Jurkat, Clone E6-1 (cell line): ENCODE measurements around the gene IQSEC3.

ENCODE experiments used
- DNase-seq: peaks from one replicate; pipeline ENCODE4 v3.0.0-alpha.2; 2011; ENCODE audit warnings: low read depth, low spot score
- H3K4me3 ChIP-seq: 2 replicates; pipeline ENCODE4 v1.5.1; 2011; ENCODE audit warnings: mild to moderate bottlenecking, low read length, control low read depth, moderate library complexity

IQSEC3 gene

DNA sequence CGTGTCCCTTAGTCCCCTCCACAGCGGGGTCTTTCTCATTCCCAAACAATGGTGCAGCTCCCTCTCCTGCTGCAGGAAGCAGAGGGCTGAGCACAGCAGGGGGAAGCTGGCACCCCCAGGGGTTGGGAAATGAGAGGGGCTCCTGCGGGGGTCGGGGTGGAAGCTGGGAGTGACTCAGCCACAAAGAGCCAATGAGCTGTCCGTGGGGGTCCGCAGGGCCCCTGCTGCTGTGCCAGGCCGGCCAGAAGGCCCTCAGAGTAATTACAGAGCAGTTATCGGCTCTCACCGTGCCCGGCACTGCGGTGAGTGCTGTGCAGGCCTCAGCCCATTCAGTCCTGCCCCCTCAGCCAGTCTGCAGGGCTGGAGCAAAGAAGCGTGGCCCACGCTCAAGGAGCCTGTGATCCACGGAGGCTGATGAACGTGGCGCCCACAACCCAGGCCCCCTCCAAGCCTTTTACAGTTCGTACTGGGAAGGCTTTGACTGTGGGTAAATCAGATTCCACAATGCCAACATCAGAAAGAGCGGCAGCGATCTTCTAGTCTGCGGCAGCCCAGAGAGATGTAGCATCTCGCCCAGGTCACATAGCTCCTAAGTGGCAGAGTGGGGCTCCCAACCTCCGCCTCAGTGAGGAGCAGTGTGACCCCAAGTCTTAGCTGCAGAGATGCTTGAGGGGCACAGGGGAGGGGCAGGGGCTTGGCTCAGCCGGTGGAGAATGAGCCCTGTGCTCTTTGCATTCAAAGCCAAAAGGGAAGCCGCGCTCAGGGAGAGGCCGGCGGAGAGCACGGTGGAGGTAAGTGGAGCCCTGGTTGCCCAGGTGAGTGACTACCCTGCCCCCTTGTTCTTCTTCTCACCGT is 104.0 kb downstream of the IQSEC3 start:
- no peak overlapping the region for H3K4me3 ChIP-seq
- DNase-seq: no peak

DNA sequence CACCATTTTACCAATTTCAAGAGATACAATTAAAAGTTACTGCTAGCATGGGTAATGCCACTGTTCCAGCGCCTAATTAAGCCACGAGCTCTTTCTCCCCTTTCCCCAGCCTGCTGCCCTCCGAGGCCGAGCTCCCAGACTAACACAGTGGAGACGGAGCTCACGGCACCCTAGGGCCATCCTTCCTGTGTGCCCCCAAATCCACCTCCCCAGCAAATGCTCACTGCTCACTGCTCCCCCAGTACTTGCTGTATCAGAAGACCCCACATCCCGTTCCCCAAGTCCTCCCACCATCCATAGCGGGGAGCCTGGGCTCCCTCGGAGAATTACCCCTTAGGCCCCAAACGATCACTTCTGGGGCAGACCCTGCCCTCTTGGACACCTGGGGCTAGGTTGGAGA is 104.7 kb downstream of the IQSEC3 start:
- H3K4me3 ChIP-seq: no peak overlapping the region
- DNase-seq: no peak

DNA sequence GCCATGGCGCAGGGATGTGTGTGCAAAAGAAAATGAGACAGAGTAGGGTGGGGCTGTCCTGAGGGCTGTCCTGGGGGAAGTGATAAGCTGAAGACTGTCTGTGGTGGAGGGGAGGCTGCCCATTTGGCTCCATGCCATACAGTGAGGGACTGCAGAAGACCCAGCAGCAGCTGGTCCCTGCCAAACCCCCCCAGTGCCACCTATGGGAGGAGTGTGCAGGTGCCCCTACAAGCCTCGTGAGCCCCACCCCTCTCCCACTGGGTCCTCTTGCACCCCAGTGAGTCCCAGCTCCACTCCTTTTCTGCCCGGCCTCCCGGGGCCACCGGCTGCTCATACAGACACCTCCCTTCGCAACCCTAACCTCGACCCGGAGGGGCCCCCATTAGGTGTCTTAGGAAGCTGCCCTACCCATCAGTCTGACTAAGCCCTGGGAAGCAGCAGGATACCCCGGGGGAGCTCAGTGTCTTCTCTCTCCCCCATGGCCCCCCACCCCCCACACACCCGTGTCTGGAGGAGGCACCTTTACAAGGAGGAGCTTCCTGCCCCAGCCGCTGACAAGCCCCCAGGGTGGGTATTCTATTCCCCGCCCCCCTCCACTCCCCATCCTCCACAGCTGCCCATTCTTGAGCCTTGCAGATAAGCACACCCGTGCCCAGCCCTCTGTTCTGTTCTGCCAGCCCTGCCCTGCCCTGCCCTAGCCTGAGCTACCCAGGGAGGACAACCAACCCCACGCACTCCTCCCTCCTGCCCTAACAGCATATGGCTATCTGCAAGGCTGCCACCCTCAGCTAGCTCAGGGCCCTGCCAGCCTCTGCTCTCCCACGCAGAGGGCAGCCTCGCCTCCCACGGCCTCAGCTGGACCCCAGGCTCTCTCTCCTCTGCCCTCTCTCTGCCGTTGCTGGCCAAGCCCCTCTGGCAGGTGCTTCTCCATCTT is 105.4 kb downstream of the IQSEC3 start:
- H3K4me3 ChIP-seq: no peak overlapping the region
- DNase-seq: no peak

DNA sequence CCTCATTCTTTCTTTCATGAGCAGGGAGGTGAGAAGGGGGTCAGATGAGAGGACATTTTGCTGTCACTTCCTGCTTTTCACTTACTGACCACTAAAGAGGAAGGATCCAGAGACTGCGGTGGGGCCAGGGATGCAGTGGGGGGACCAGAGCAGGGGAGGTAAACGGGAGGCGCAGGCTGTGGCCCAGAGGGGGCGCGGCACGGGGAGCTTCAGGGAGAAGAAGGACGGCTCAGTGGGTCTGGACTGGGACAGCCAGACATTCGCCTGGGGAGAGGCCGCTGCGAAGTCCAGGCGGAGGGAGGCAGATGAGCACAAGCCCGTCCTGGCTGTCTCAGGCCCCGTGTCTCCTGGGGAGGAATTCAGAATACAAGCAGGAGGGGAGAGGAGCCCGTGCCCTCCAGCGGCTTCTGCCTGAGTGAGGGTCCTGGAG is 106.2 kb downstream of the IQSEC3 start:
- DNase-seq: no peak
- no peak overlapping the region for H3K4me3 ChIP-seq

DNA sequence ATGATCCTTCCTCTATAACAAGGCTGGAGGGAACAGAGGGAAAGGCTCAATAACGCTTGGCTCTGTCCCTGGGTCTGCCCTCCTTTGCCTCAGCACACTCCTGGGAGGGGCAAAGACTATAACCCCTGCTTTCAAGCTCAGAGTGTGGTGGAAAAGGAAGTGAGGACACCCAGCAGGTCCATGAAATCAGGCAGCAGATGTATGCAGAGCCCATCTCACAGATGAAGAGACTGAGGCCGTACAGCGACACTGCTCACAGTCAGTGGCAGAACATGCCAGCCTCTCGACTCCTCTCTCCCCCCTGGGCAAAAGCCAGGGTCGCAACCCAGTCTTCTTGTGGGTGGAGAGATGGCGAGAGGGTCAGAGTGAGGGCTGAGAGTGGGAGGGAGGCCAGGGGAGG is 107.6 kb downstream of the IQSEC3 start:
- DNase-seq: no peak
- no peak overlapping the region for H3K4me3 ChIP-seq

DNA sequence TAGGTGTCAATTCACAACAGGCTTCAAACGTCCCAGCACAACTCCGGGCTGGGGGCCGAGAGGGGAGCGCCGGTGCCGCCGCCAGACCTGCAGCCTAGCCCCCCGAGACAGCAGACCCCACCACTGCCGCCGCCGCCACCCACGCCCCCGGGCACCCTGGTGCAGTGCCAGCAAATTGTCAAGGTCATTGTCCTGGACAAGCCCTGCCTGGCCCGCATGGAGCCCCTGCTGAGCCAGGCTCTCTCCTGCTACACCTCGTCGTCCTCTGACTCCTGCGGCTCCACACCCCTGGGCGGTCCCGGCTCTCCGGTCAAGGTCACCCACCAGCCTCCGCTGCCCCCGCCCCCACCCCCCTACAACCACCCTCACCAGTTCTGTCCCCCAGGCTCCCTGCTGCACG is 108.0 kb downstream of the IQSEC3 start:
- DNase-seq: no peak

DNA sequence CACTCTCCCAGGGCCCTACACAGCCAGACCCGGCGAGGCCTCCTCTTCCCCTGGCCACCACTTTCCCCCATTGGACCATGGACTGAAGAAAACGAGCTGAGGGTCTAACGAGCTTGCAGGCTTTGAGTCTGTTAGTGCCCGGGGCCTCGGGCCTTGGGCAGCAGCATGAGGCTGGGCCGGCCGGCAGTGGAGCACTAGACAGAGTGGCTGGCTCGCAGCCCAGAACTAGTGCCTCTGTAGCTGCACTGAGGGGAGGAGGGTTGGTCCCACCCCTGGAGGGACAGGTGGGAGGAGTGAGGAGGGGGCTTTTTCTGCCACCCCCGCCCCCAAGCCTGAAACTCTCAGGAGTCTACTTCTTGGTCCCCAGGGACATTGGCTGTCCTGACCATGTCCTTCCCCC is 108.7 kb downstream of the IQSEC3 start:
- no peak overlapping the region for H3K4me3 ChIP-seq

More for the DNA sequence above, 108.0 kb downstream of the IQSEC3 start:
- no peak overlapping the region for H3K4me3 ChIP-seq

DNA sequence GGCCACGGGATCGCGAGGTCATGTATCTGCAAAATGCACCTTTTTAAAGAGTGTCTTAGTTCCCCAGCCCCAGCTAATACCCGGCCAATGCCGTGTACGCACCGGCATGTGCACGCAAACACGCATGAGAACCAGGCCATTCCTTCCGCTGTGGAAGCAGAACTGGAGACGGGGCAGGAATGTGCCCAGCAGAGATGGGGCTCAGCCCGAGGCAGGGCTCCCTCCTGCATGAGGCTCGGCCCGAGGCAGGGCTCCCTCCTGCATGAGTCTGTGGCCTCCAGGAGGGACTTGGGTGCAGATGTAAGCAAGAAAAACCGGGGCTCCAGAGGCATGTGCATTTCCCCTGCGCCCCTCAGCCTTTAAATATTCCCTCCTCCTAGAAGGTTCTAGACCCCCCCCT is 109.2 kb downstream of the IQSEC3 start:
- no peak overlapping the region for H3K4me3 ChIP-seq
- no peak for DNase-seq

More for the DNA sequence above, 108.7 kb downstream of the IQSEC3 start:
- DNase-seq: no peak

DNA sequence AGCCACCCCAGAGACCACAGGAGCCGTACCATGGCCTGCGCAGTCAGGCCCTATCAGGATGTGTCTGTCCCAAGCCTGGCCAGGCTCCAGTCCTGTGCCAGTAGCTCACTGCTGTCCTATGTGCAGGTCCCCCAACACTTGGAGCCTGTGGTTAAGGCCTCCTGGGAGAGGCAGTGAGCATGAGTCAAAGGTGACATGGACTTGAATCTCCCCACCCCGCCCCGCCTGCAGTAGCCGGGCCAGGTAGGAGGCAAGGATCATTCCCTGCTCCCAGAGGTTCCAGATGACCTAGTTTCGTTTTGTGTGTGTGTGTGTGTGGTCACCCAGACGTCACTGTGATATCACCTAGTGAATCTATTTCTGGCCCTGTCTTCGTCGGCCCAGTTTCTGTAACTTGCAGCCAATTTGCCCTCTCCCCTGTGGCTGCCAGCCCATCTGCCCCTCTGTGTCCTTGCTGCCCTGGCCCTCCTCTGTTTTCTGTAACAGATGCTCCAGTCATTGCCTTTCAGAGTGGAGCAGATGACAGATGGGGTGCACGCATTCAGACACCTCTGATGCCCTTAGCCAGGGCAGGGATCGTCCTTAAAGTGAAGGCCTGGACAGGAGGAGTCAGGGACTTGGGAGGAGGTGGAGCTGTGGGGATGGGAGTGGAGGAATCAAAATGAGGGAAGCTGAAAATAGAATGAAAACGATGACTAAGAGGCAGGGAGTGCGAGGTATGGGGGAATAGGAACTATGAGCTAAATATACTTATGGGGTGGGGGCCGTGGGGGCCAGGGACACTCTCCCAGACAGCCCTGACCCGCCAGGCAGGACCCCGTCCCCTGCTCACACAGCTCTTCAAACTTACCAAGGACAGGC is 110.0 kb downstream of the IQSEC3 start:
- no peak overlapping the region for H3K4me3 ChIP-seq
- DNase-seq: no peak

DNA sequence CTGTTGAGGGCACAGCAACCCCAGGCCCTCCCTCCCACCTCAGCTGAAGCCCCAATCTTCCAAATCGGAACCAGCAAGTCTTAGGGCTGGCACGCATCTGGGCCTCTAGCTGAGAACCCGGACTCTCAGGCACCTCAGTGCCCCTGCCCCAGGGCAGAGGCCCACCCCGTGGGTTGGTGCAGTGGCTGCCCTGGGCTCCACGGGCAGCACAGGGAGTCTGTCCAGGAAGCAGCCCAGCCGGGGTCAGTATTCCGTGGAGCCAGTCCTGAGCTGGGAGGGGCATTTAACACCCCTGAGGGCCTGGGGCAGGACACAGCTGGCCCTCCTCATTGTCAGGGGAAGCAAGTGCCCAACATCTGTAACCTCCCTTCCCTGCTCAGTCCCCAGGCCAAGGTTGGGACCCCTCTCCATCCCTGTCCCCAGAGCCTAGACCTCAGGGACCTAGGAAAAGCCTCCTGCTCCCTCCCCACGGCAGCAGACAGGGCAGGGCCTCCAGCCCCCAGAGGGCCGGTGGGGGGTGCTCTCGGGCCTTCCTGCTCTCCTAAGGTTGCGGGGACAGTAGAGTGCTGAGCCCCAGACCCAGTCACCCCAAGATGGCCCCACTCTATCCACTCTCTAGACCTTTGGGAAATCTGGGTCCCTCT is 110.9 kb downstream of the IQSEC3 start:
- no peak for DNase-seq
- H3K4me3 ChIP-seq: no peak overlapping the region

DNA sequence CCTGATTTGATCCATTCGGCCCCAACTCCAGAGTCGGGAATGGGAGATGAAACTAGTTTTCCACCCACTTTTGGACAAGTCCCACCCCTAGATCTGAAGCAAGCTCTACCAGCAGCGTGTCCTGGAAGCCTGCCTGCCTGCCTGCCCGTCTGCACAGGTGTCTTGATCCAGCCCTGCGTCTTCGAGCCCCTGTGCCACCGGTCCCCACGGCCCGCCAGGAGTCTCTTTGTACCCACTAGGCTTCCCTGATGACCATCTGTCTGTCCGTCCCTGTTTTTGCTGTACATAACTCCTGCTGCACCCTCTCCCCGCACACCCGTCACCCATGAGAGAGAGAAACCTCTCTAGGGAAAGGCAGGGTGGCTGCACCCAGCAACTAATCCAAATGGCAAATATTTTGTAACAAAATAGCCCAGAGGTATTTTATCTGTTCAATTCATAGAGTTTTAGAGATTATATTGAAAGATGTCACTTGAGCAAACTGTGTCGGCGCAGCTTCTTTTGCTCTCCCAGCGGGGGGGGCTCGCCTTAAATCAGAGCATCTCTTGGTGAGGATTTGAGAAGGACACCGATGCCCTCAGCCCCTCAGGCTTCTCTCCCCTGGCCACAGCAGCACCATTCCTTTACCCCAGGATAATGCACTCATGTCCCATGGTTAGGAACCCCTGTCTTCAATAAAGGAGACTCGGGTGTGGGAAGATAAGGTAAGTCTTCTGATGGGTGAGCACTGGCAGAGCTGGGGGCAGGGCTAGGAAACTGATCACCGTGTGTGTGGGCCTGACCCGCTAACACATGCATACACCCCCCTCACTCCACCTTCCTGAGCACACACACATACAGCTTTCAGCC is 111.6 kb downstream of the IQSEC3 start:
- DNase-seq: no peak
- no peak overlapping the region for H3K4me3 ChIP-seq

DNA sequence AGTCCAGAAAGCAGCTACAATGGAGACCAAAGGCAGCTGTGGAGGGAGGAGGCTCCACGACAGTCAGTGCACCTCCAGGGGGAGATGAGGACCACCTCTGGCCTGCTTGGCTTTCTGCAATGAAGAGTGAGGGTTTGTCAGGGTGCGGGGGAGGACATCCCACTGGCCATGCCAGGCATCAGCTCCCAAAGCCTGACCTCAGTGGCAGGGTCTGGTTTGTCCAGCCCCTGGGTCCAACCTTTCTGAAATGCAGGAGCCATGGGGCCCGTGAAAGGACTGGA is 112.2 kb downstream of the IQSEC3 start:
- DNase-seq: no peak
- H3K4me3 ChIP-seq: no peak overlapping the region

DNA sequence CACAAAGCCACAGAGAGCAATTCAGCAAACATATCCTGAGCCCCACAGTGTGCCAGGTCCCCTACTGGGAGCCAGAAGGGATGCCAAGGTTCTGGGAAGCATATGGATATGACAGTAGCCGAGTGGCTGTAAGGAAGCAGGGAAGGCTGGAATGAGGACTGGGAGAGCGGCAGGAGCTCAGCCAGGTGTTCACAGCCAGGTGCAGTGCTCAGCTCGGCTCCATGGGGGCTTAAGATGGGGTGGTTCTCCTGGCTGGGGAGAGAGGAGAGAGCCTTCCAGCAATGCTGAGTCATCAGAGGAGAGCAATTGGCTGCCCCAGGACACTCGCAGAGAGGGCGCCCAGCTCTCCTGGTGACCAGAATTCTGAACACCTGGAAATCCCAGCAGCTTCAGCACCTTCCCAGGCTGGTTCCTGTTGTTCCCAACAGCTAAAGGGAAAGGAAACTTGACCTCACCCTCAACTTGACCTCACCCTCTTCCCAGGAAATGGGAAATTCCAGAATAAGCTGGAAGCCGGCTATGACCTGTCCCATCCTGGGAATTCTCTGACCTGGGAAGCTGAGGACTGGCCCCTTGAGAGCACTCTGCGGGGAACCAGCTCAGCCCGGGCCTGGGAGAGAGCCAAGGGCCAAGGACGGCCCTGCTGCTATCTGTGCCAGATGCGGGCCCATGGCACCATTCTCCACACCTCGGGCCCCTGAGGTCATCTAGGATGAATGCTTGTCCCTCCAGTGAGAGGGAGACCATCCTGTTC is 112.7 kb downstream of the IQSEC3 start:
- DNase-seq: no peak
- H3K4me3 ChIP-seq: no peak overlapping the region

DNA sequence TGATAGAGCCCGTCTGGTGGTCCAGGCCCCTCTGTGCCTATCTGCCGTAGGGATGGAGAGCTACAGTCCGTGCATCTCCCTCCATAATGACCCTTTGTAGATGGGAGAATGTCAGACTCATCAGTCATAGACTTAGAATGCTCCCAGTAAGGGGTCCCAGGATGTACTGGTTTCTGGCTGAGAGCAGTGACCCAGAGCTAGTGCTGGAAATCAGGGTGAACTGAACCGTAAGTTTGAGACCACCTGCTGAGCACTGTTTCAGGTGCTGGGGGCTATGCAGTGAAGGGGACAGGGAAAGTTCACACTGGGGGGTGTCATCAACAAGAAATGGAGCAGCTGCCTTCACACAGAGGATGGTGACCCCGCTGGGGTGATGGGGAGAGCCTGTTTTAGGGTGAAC is 113.3 kb downstream of the IQSEC3 start:
- H3K4me3 ChIP-seq: no peak overlapping the region
- DNase-seq: no peak

DNA sequence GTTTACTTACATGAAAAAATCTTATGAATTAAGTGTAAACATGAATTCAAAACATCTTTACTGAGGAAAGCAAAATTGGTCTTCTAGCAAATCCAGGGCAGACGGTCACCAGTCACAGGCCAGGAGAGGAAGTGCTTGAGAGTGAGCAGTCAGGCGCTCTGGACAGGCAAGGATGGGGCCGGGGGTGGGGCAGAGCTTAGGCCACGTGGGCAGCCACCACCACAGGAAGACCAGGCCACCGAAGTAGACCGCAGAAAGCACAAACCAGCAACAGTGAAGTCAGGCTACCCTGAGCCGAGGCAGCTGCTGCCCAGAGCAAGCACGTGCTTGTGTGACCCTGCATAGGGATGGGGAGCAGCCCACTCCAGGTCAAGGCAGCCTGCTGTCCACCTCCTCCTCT is 113.9 kb downstream of the IQSEC3 start:
- H3K4me3 ChIP-seq: no peak overlapping the region
- no peak for DNase-seq

DNA sequence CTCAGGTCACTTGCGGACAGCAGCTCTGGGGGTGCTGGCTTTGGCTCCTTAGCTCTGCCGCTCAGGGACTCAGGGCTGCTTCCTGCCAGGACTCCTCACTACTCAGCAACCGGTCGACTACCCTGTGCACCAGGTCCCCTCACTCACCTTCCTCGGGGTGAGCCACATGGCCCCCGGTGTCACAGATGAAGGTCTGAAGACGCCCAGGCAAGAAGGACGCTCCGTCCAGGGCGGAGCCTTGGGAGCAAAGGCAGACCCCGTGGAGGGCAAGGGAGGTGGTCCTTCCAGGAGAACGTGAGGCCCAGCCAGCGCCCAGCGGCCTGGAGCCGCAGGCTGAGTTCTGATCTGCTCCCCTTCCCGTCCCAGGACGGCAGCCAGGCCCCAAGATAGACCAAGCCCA is 115.4 kb downstream of the IQSEC3 start:
- no peak overlapping the region for H3K4me3 ChIP-seq
- no peak for DNase-seq

DNA sequence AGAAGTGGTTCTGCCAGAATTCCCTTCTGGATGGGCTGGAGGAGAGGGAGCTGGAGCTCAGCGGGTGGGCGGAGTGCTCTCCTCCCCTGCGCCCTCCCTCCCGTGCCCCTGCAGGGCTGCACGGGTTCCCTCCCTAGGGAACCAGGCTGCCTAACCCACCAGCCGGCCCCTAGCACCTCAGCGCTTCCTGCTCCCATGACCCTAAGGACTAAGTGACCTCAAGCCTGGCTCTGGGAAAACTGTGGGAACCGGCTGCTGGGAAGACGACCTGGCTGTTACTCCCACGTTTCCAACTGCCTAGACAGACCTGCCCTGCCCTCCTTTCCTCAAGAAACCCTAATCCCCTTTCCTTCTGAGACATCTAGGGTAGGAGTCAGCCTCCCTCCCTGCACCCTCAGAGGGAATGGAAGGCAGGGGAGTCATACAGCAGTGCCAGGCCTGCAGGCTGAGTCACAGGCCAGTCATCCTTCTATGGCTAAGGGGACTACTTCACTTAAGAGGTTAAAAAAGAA is 115.9 kb downstream of the IQSEC3 start:
- no peak for DNase-seq
- H3K4me3 ChIP-seq: no peak overlapping the region
